Osteocyte (in vitro differentiated cells): ENCODE measurements around the gene SECTM1. TPM values are rescaled to one million over a fixed set of nuclear protein-coding genes. Genes with fewer than 3 reads are reported as not detected.

ENCODE experiments used
- DNase-seq: peaks from one replicate; pipeline ENCODE4 v3.0.0; 2021; ENCODE audit warnings: mixed read lengths; ENCODE audit not compliant: unreplicated experiment; ENCODE audit errors: extremely low spot score
- H3K27ac Mint-ChIP-seq: one replicate; pipeline ENCODE4 v1.8.0; 2021; ENCODE audit warnings: mild to moderate bottlenecking, mixed read lengths; ENCODE audit not compliant: unreplicated experiment
- H3K27me3 Mint-ChIP-seq: one replicate; pipeline ENCODE4 v1.8.0; 2021; ENCODE audit warnings: mixed read lengths; ENCODE audit not compliant: unreplicated experiment
- H3K36me3 Mint-ChIP-seq: one replicate; pipeline ENCODE4 v1.8.0; 2021; ENCODE audit warnings: mixed read lengths; ENCODE audit not compliant: unreplicated experiment
- H3K4me1 Mint-ChIP-seq: one replicate; pipeline ENCODE4 v1.8.0; 2021; ENCODE audit warnings: mixed read lengths; ENCODE audit not compliant: unreplicated experiment
- H3K4me3 Mint-ChIP-seq: one replicate; pipeline ENCODE4 v1.8.0; 2021; ENCODE audit warnings: mild to moderate bottlenecking, moderate library complexity, mixed read lengths; ENCODE audit not compliant: unreplicated experiment
- H3K9me3 Mint-ChIP-seq: one replicate; pipeline ENCODE4 v1.8.0; 2021; ENCODE audit warnings: mixed read lengths; ENCODE audit not compliant: unreplicated experiment
- total RNA-seq: library from RNA; stranded (reverse); gene quantifications from 2 replicates; pipeline ENCODE4 v1.2.1, GENCODE V29; 2021
- TF ChIP-seq, protein P1 (sequence below): fragments of 200-600 bp; sonication (generic); IDR thresholded peaks from 2 replicates; pipeline ENCODE4 v1.5.0; 2021; ENCODE audit warnings: antibody characterized with exemption, mild to moderate bottlenecking, moderate library complexity

The SECTM1 gene
- total RNA-seq, 1 donor from 2014 or later, result 24.1 TPM

DNA sequence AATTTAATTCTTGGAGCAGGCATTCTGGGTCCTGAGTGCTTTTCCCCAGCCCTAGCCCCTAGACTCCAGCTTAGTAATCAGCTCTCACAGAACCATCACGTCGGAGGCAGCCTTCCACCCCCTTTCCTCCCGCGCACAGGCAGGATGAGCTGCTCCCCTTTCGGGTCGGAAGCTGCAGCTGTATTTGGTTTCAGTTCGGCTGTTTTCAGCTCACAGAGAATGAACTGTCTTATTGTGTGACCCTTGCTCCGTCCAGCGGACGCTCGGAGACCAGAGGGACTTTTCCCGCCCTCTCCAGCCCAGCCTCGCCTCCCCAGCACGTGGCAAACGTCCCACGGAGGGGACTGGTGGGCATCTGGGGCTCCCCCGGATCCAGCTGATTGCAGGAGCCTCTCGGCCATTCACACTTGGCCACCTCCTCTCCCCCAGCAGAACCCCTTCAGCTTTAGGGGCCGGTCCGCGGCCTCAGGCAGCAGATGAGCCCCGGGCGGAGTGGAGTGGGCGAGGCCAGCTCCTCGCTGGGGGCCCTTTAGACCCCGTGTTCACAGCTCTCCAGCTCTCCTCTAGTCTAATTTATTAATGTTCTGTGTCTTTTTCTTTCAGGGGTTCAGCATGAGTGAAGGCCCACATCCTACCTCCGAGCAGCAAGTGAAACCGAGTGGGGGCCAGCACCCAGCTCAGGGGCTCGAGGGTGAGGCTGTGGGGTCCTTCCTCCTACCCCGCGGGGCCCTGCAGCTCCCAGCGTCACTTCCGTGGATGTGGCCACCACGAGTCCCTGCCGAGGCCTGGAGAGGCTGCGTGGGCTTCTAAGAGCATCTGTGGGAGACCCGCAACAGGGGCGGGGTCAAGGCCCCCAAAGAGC lies 37.1 kb upstream of the SECTM1 start:
- TF ChIP-seq, protein P1, sequence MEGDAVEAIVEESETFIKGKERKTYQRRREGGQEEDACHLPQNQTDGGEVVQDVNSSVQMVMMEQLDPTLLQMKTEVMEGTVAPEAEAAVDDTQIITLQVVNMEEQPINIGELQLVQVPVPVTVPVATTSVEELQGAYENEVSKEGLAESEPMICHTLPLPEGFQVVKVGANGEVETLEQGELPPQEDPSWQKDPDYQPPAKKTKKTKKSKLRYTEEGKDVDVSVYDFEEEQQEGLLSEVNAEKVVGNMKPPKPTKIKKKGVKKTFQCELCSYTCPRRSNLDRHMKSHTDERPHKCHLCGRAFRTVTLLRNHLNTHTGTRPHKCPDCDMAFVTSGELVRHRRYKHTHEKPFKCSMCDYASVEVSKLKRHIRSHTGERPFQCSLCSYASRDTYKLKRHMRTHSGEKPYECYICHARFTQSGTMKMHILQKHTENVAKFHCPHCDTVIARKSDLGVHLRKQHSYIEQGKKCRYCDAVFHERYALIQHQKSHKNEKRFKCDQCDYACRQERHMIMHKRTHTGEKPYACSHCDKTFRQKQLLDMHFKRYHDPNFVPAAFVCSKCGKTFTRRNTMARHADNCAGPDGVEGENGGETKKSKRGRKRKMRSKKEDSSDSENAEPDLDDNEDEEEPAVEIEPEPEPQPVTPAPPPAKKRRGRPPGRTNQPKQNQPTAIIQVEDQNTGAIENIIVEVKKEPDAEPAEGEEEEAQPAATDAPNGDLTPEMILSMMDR, result no peak
- Mint-ChIP-seq H3K4me1 (peaks cover 11% of the 10 kb centered on the region), H3K4me3 (peak overlapping the region; percentile 47)

GRCh38 chr17:82369211-82369610 lies 35.6 kb upstream of the SECTM1 start:
- Mint-ChIP-seq H3K27ac (no peak overlapping the region), H3K9me3 (no peaks in the 10 kb centered on the region), H3K27me3 (peaks cover 50% of the 10 kb centered on the region), H3K4me1 (peaks cover 11% of the 10 kb centered on the region), H3K36me3 (no peaks in the 10 kb centered on the region), H3K4me3 (no peak overlapping the region)
- TF ChIP-seq, protein P1, result no peak
- DNase-seq, result no peak

More for the DNA sequence above, 37.1 kb upstream of the SECTM1 start:
- no peaks in the 10 kb centered on the region for H3K9me3 Mint-ChIP-seq
- H3K27ac Mint-ChIP-seq, result no peak overlapping the region
- H3K36me3 Mint-ChIP-seq, result no peaks in the 10 kb centered on the region
- peaks cover 44% of the 10 kb centered on the region for H3K27me3 Mint-ChIP-seq
- no peak for DNase-seq

- no peak for DNase-seq
- Mint-ChIP-seq H3K9me3 (no peaks in the 10 kb centered on the region), H3K27me3 (peaks cover 48% of the 10 kb centered on the region), H3K27ac (no peak overlapping the region), H3K4me1 (peaks cover 10% of the 10 kb centered on the region), H3K4me3 (no peak overlapping the region), H3K36me3 (no peaks in the 10 kb centered on the region)
- TF ChIP-seq, protein P1, result no peak
Measured at GRCh38 chr17:82367724-82368524, 34.4 kb upstream of the SECTM1 start.

DNA sequence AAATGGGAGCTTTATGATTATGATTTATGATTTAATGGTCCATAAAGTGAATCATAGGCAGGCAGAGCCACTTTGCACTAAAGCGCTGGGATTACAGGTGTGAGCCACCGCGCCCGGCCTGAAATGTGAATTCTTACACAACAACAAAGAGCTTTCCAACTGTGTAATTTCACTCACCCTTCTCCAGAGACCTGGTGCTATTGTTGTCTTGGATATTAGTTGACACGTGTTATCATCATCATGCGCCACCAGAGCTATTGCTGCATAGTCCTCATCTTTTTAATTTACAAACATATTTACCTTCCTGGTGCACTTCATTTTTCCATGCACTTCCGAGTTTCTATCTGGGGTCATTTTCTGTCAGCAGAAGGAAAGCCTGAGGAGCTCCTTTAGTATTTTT lies 33.2 kb upstream of the SECTM1 start:
- H3K27me3 Mint-ChIP-seq, result peaks cover 46% of the 10 kb centered on the region
- no peak for DNase-seq
- no peak overlapping the region for H3K27ac Mint-ChIP-seq
- no peaks in the 10 kb centered on the region for H3K36me3 Mint-ChIP-seq
- no peaks in the 10 kb centered on the region for H3K9me3 Mint-ChIP-seq
- H3K4me3 Mint-ChIP-seq, result no peak overlapping the region
- TF ChIP-seq, protein P1, result no peak
- H3K4me1 Mint-ChIP-seq, result peaks cover 10% of the 10 kb centered on the region
